A549 (cell line): ENCODE results near the gene WDHD1.

Experiments
- CTCF ChIP-seq: fragments of >200 bp; sonication (Bioruptor Twin); formaldehyde crosslinking; IDR thresholded peaks from 3 replicates; pipeline ENCODE4 v1.5.1; 2016
- NR3C1 ChIP-seq: fragments of >200 bp; sonication (Bioruptor Twin); formaldehyde crosslinking; IDR thresholded peaks from 3 replicates; pipeline ENCODE4 v1.6.1; 2017

GRCh38 chr14:54901380-54902142 is 125.3 kb downstream of the WDHD1 start:
- no peak for TF ChIP-seq CTCF
- TF ChIP-seq NR3C1, result no peak
